ENCODE measurements around the gene PPM1H. TPM values are rescaled to one million over a fixed set of nuclear protein-coding genes. Genes with fewer than 3 reads are reported as not detected.

Gene PPM1H
- total RNA-seq, 4 donors from 2014 or later, result 1.1 to 2.4 (median 1.7) TPM

GRCh38 chr12:62911286-62911685, 23.7 kb downstream of the PPM1H start:
- no peak overlapping the region for H3K4me3 ChIP-seq (ENCODE audit: low read depth, poor library complexity, severe bottlenecking)
- TF ChIP-seq CTCF (IDR thresholded peaks at IDR 0.05), result no peak
- TF ChIP-seq POLR2A (IDR thresholded peaks at IDR 0.05), result no peak
- DNase-seq (ENCODE audit: low spot score in 2 of 2), result no peak
- 83 to 88% methylated on average over 4 of the region's 4 CpGs for WGBS, 2 donors
- intact Hi-C loops (cut with DNase I; ENCODE audit: low total_unique reads), result no loop called here

- H3K4me3 ChIP-seq (ENCODE audit: low read depth, poor library complexity, severe bottlenecking), result no peak overlapping the region
- no peak for TF ChIP-seq CTCF (IDR thresholded peaks at IDR 0.05)
- TF ChIP-seq POLR2A (IDR thresholded peaks at IDR 0.05), result no peak
- 53 to 76% methylated on average over 5 of the region's 5 CpGs for WGBS, 2 donors
- intact Hi-C loops (cut with DNase I; ENCODE audit: low total_unique reads), result no loop called here
- no peak for DNase-seq (ENCODE audit: low spot score in 2 of 2)
Measured at GRCh38 chr12:62910549-62911169, 24.3 kb downstream of the PPM1H start.

- H3K4me3 ChIP-seq (ENCODE audit: low read depth, poor library complexity, severe bottlenecking), result no peak overlapping the region
- intact Hi-C loops (cut with DNase I; ENCODE audit: low total_unique reads), result no loop called here
- no peak for TF ChIP-seq POLR2A (IDR thresholded peaks at IDR 0.05)
- no peak for TF ChIP-seq CTCF (IDR thresholded peaks at IDR 0.05)
- 95 to 100% methylated on average over 1 of the region's 1 CpG for WGBS, 2 donors
- no peak for DNase-seq (ENCODE audit: low spot score in 2 of 2)
Measured at GRCh38 chr12:62909340-62909739, 25.6 kb downstream of the PPM1H start.

GRCh38 chr12:62908674-62909073, 26.3 kb downstream of the PPM1H start:
- no peak for TF ChIP-seq CTCF (IDR thresholded peaks at IDR 0.05)
- TF ChIP-seq POLR2A (IDR thresholded peaks at IDR 0.05), result no peak
- WGBS, 2 donors, result 65 to 70% methylated on average over 2 of the region's 2 CpGs

GRCh38 chr12:62907561-62907960, 27.4 kb downstream of the PPM1H start:
- WGBS, 2 donors, result 43 to 71% methylated on average over 2 of the region's 2 CpGs
- TF ChIP-seq CTCF (IDR thresholded peaks at IDR 0.05) (no peak), POLR2A (IDR thresholded peaks at IDR 0.05) (no peak)
- no peak overlapping the region for H3K4me3 ChIP-seq (ENCODE audit: low read depth, poor library complexity, severe bottlenecking)
- intact Hi-C loops (cut with DNase I; ENCODE audit: low total_unique reads), result no loop called here
- DNase-seq (ENCODE audit: low spot score in 2 of 2), result no peak

More at GRCh38 chr12:62908674-62909073, 26.3 kb downstream of the PPM1H start:
- no peak overlapping the region for H3K4me3 ChIP-seq (ENCODE audit: low read depth, poor library complexity, severe bottlenecking)
- intact Hi-C loops (cut with DNase I; ENCODE audit: low total_unique reads), result no loop called here
- no peak for DNase-seq (ENCODE audit: low spot score in 2 of 2)

- DNase-seq (ENCODE audit: low spot score in 2 of 2), result no peak
Measured at GRCh38 chr12:62907078-62907477, 27.9 kb downstream of the PPM1H start.

More at GRCh38 chr12:62907078-62907477, 27.9 kb downstream of the PPM1H start:
- H3K4me3 ChIP-seq (ENCODE audit: low read depth, poor library complexity, severe bottlenecking), result no peak overlapping the region
- TF ChIP-seq POLR2A (IDR thresholded peaks at IDR 0.05) (no peak), CTCF (IDR thresholded peaks at IDR 0.05) (no peak)
- intact Hi-C loops (cut with DNase I; ENCODE audit: low total_unique reads), result no loop called here
- 42 to 79% methylated on average over 1 of the region's 1 CpG for WGBS, 2 donors

Measured in lower leg skin (tissue), 4 donors.